ENCODE data around the gene WNK1. TPM values are rescaled to one million over a fixed set of nuclear protein-coding genes. Genes with fewer than 3 reads are reported as not detected.
"Not testable (repeated sequence)": the region's sequence is repeated elsewhere in the genome, so short reads cannot be mapped to it uniquely, and the experiment has no call there.

WNK1 gene
- 100 to 1,000 TPM; 139 to 140 TPM for total RNA-seq

GRCh38 chr12:751999-752694 is at the start of gene WNK1:
TSS of gene WNK1 (plus strand) at chr12:752579. CDS start at chr12:753566, 987 bp downstream.
- peaks cover 28% of the 10 kb centered on the region for H3K36me3 Mint-ChIP-seq
- POLR2A ChIA-PET: interaction anchor here (0.6 to 6.1 kb wide), 21 partner anchors 8 to 841 kb away, joined by 3 to 36 read pairs (median 3); partner anchors contain the start of gene NINJ2
- H3K27me3 Mint-ChIP-seq: no peaks in the 10 kb centered on the region
- H3K4me1 Mint-ChIP-seq (ENCODE audit: low read depth): peaks cover 19% of the 10 kb centered on the region
- peak within 1 kb of the TSS; percentile 89 for H3K4me3 Mint-ChIP-seq
- CTCF ChIA-PET: interaction anchor here (0.8 to 6.4 kb wide), 26 partner anchors 9 to 188 kb away, joined by 3 to 123 read pairs (median 12); partner anchors contain the start of gene NINJ2
- peak; percentile 99 for DNase-seq
- no peaks in the 10 kb centered on the region for H3K9me3 Mint-ChIP-seq
- H3K27ac Mint-ChIP-seq: peak within 1 kb of the TSS; percentile 91
- intact Hi-C loops (cut with micrococcal nuclease): loop anchor here (1.0 to 5.0 kb wide), 9 partner anchors 9 to 840 kb away; partner anchors contain the start of genes FBXL14 and RAD52

GRCh38 chr12:704516-705242 is 47.7 kb upstream of the WNK1 start:
- H3K9me3 Mint-ChIP-seq: peaks cover under 1% of the 10 kb centered on the region
- no peak overlapping the region for H3K27ac Mint-ChIP-seq
- H3K36me3 Mint-ChIP-seq: no peaks in the 10 kb centered on the region
- ChIA-PET CTCF (no interaction called here), POLR2A (no interaction called here)
- intact Hi-C loops (cut with micrococcal nuclease): no loop called here
- no peaks in the 10 kb centered on the region for H3K27me3 Mint-ChIP-seq
- peaks cover 6% of the 10 kb centered on the region for H3K4me1 Mint-ChIP-seq (ENCODE audit: low read depth)
- H3K4me3 Mint-ChIP-seq: no peak overlapping the region
- DNase-seq: no peak

GRCh38 chr12:708084-708483 is 44.3 kb upstream of the WNK1 start:
- H3K36me3 Mint-ChIP-seq; H3K27ac Mint-ChIP-seq; POLR2A ChIA-PET; H3K9me3 Mint-ChIP-seq; H3K4me3 Mint-ChIP-seq; H3K27me3 Mint-ChIP-seq; DNase-seq; intact Hi-C loops (cut with micrococcal nuclease); CTCF ChIA-PET: not testable (repeated sequence)
- H3K4me1 Mint-ChIP-seq (ENCODE audit: low read depth): peaks cover 17% of the 10 kb centered on the region

- no peak overlapping the region for H3K4me3 Mint-ChIP-seq
- intact Hi-C loops (cut with micrococcal nuclease): no loop called here
- H3K4me1 Mint-ChIP-seq (ENCODE audit: low read depth): peaks cover 19% of the 10 kb centered on the region
- no peaks in the 10 kb centered on the region for H3K9me3 Mint-ChIP-seq
- no peak overlapping the region for H3K27ac Mint-ChIP-seq
- no peak for DNase-seq
- no peaks in the 10 kb centered on the region for H3K36me3 Mint-ChIP-seq
- no peaks in the 10 kb centered on the region for H3K27me3 Mint-ChIP-seq
- CTCF ChIA-PET: no interaction called here
- POLR2A ChIA-PET: no interaction called here
Observed at GRCh38 chr12:709455-710020, 42.8 kb upstream of the WNK1 start.

GRCh38 chr12:712172-712863 is 40.1 kb upstream of the WNK1 start:
- Mint-ChIP-seq H3K4me3 (no peak overlapping the region), H3K9me3 (no peaks in the 10 kb centered on the region), H3K27me3 (no peaks in the 10 kb centered on the region), H3K4me1 (ENCODE audit: low read depth) (peaks cover 27% of the 10 kb centered on the region), H3K27ac (no peak overlapping the region), H3K36me3 (no peaks in the 10 kb centered on the region)
- ChIA-PET POLR2A (interaction anchor here (1.0 kb wide), 1 partner anchor 45 kb away, joined by 3 read pairs; no protein-coding TSS in a partner anchor), CTCF (interaction anchor here (0.6 to 1.9 kb wide), 3 partner anchors 14 to 366 kb away, joined by 3 to 13 read pairs (median 3); no protein-coding TSS in a partner anchor)
- intact Hi-C loops (cut with micrococcal nuclease): no loop called here
- no peak for DNase-seq

- Mint-ChIP-seq H3K36me3 (no peaks in the 10 kb centered on the region), H3K27me3 (no peaks in the 10 kb centered on the region), H3K27ac (peak overlapping the region; percentile 21), H3K4me3 (no peak overlapping the region), H3K4me1 (ENCODE audit: low read depth) (peaks cover 27% of the 10 kb centered on the region), H3K9me3 (no peaks in the 10 kb centered on the region)
- ChIA-PET POLR2A (no interaction called here), CTCF (interaction anchor here (0.6 to 1.9 kb wide), 4 partner anchors 37 to 365 kb away, joined by 3 to 13 read pairs (median 3); no protein-coding TSS in a partner anchor)
- DNase-seq: peak; percentile 61
- intact Hi-C loops (cut with micrococcal nuclease): loop anchor here (1.0 kb wide), 2 partner anchors 30 to 39 kb away; no protein-coding TSS in a partner anchor
Observed at GRCh38 chr12:713281-713875, 39.0 kb upstream of the WNK1 start.

- Mint-ChIP-seq H3K4me3 (no peak overlapping the region), H3K4me1 (ENCODE audit: low read depth) (peaks cover 46% of the 10 kb centered on the region), H3K27me3 (no peaks in the 10 kb centered on the region), H3K9me3 (no peaks in the 10 kb centered on the region), H3K27ac (peak overlapping the region; percentile 20), H3K36me3 (no peaks in the 10 kb centered on the region)
- peak; percentile 73 for DNase-seq
- intact Hi-C loops (cut with micrococcal nuclease): no loop called here
- POLR2A ChIA-PET: interaction anchor here (1.4 kb wide), 1 partner anchor 47 kb away, joined by 3 read pairs; no protein-coding TSS in a partner anchor
- CTCF ChIA-PET: interaction anchor here (0.7 to 1.4 kb wide), 3 partner anchors 30 to 230 kb away, joined by 3 read pairs; no protein-coding TSS in a partner anchor
Observed at GRCh38 chr12:716506-716905, 35.9 kb upstream of the WNK1 start.

GRCh38 chr12:718756-719102 is 33.6 kb upstream of the WNK1 start:
- H3K27ac Mint-ChIP-seq: no peak overlapping the region
- ChIA-PET POLR2A (no interaction called here), CTCF (no interaction called here)
- no peaks in the 10 kb centered on the region for H3K36me3 Mint-ChIP-seq
- H3K9me3 Mint-ChIP-seq: no peaks in the 10 kb centered on the region
- no peak for DNase-seq
- H3K4me3 Mint-ChIP-seq: peak overlapping the region; percentile 9
- H3K4me1 Mint-ChIP-seq (ENCODE audit: low read depth): peaks cover 41% of the 10 kb centered on the region
- intact Hi-C loops (cut with micrococcal nuclease): no loop called here
- no peaks in the 10 kb centered on the region for H3K27me3 Mint-ChIP-seq

- Mint-ChIP-seq H3K36me3 (no peaks in the 10 kb centered on the region), H3K4me3 (no peak overlapping the region), H3K27ac (no peak overlapping the region), H3K27me3 (no peaks in the 10 kb centered on the region), H3K9me3 (no peaks in the 10 kb centered on the region), H3K4me1 (ENCODE audit: low read depth) (peaks cover 49% of the 10 kb centered on the region)
- ChIA-PET CTCF (interaction anchor here (1.7 kb wide), 1 partner anchor 31 kb away, joined by 4 read pairs; no protein-coding TSS in a partner anchor), POLR2A (no interaction called here)
- intact Hi-C loops (cut with micrococcal nuclease): no loop called here
- no peak for DNase-seq
Observed at GRCh38 chr12:720231-720941, 32.0 kb upstream of the WNK1 start.

GRCh38 chr12:724194-724855 is 28.1 kb upstream of the WNK1 start:
- intact Hi-C loops (cut with micrococcal nuclease): loop anchor here (2.0 kb wide), 1 partner anchor 26 kb away; no protein-coding TSS in a partner anchor
- CTCF ChIA-PET: interaction anchor here (0.6 kb wide), 1 partner anchor 19 kb away, joined by 3 read pairs; no protein-coding TSS in a partner anchor
- Mint-ChIP-seq H3K36me3 (no peaks in the 10 kb centered on the region), H3K27ac (peak overlapping the region; percentile 10), H3K4me3 (no peak overlapping the region), H3K4me1 (ENCODE audit: low read depth) (peaks cover 67% of the 10 kb centered on the region), H3K27me3 (no peaks in the 10 kb centered on the region), H3K9me3 (no peaks in the 10 kb centered on the region)
- POLR2A ChIA-PET: interaction anchor here (1.0 kb wide), 1 partner anchor 39 kb away, joined by 3 read pairs; no protein-coding TSS in a partner anchor
- DNase-seq: peak; percentile 44
